ENCODE results near the gene CCR9. TPM values are rescaled to one million over a fixed set of nuclear protein-coding genes. Genes with fewer than 3 reads are reported as not detected.

The CCR9 gene
- total and polyA plus RNA-seq, 2 experiments from 2014 or later: 0.27 to 0.71 TPM

GRCh38 chr3:45868650-45869049 lies 17.7 kb upstream of the CCR9 start:
- Histone ChIP-seq H3K4me1 (ENCODE audit: low read depth) (no peaks in the 10 kb centered on the region), H3K36me3 (no peaks in the 10 kb centered on the region), H3K9me3 (ENCODE audit: low read depth) (no peaks in the 10 kb centered on the region), H3K27ac (no peak overlapping the region), H3K4me3 (no peak overlapping the region), H3K27me3 (no peaks in the 10 kb centered on the region)
- TF ChIP-seq, protein P1, sequence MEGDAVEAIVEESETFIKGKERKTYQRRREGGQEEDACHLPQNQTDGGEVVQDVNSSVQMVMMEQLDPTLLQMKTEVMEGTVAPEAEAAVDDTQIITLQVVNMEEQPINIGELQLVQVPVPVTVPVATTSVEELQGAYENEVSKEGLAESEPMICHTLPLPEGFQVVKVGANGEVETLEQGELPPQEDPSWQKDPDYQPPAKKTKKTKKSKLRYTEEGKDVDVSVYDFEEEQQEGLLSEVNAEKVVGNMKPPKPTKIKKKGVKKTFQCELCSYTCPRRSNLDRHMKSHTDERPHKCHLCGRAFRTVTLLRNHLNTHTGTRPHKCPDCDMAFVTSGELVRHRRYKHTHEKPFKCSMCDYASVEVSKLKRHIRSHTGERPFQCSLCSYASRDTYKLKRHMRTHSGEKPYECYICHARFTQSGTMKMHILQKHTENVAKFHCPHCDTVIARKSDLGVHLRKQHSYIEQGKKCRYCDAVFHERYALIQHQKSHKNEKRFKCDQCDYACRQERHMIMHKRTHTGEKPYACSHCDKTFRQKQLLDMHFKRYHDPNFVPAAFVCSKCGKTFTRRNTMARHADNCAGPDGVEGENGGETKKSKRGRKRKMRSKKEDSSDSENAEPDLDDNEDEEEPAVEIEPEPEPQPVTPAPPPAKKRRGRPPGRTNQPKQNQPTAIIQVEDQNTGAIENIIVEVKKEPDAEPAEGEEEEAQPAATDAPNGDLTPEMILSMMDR (IDR thresholded peaks at IDR 0.05; ENCODE audit: low read depth, low read length): no peak
- DNase-seq (ENCODE audit: low read depth in 1 of 2, low spot score in 1 of 2): no peak

DNA sequence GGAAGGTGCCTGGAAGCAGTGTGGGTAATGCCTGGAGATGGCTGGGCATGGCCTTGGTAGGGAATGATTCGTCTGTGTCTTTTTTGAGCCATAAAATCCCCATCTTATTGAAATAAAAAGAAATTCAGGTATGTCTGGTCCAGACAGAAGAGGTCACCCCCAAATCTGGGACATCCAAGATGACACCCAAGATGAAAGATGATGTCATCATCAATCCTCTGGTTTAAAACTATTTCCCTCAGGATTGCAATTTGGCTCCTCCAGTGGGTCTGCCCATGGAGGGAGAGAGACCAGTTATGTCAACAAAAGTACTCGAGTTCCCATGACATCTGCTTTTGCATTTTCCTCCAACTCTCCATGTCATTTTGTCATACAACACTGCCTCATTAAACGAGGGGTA lies 16.7 kb upstream of the CCR9 start:
- H3K27ac ChIP-seq: no peak overlapping the region
- H3K4me1 ChIP-seq (ENCODE audit: low read depth): no peaks in the 10 kb centered on the region
- TF ChIP-seq, protein P1 (IDR thresholded peaks at IDR 0.05; ENCODE audit: low read depth, low read length): no peak
- no peak for DNase-seq (ENCODE audit: low read depth in 1 of 2, low spot score in 1 of 2)
- no peaks in the 10 kb centered on the region for H3K9me3 ChIP-seq (ENCODE audit: low read depth)
- H3K36me3 ChIP-seq: no peaks in the 10 kb centered on the region
- H3K27me3 ChIP-seq: no peaks in the 10 kb centered on the region
- H3K4me3 ChIP-seq: no peak overlapping the region

DNA sequence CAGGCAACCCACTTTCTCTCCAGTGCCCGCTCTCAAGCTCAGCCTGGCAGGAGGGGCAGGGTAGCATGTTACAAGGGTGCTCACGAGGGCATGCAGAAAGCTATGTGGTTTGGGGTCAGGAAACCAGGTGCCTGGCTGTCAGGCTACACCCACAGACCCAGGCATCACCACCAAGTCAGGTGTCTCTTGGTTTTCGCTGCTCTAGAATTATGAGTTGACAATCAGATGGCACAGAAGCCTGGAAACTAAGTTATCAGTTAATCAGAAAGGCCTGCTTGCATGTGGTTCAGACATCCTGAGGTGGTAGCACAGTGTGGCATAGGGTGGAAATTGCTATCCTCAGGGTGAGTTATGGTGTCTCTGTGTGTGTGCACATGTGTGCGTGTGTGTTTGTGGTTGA lies 16.2 kb upstream of the CCR9 start:
- TF ChIP-seq, protein P1 (IDR thresholded peaks at IDR 0.05; ENCODE audit: low read depth, low read length): no peak
- Histone ChIP-seq H3K27ac (no peak overlapping the region), H3K36me3 (no peaks in the 10 kb centered on the region), H3K27me3 (no peaks in the 10 kb centered on the region), H3K4me1 (ENCODE audit: low read depth) (no peaks in the 10 kb centered on the region), H3K9me3 (ENCODE audit: low read depth) (no peaks in the 10 kb centered on the region), H3K4me3 (no peak overlapping the region)
- DNase-seq (ENCODE audit: low read depth in 1 of 2, low spot score in 1 of 2): no peak

DNA sequence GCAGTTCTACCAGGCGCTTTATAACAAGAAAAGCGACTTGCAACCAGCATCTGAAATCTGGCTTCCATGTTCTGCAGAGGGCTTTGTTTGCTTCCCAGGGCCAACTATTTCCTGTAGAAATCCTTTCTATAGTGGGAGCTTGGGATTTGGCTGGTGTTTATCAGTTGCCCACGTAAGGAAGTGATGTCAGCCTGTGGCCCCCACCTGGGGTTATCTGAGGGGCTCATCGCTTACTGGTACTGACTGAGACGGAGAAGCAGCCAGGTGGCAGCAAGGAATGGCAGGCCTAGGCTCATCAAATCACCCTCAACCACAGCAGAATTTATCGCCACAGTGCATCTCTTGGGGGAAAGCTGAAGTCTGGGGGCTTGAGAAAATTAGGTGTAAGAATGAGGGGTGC lies 14.6 kb upstream of the CCR9 start:
- DNase-seq (ENCODE audit: low read depth in 1 of 2, low spot score in 1 of 2): no peak
- no peaks in the 10 kb centered on the region for H3K36me3 ChIP-seq
- no peaks in the 10 kb centered on the region for H3K27me3 ChIP-seq
- no peaks in the 10 kb centered on the region for H3K9me3 ChIP-seq (ENCODE audit: low read depth)
- TF ChIP-seq, protein P1 (IDR thresholded peaks at IDR 0.05; ENCODE audit: low read depth, low read length): no peak
- H3K4me3 ChIP-seq: no peak overlapping the region
- H3K4me1 ChIP-seq (ENCODE audit: low read depth): no peaks in the 10 kb centered on the region
- H3K27ac ChIP-seq: no peak overlapping the region

- Histone ChIP-seq H3K27me3 (no peaks in the 10 kb centered on the region), H3K4me1 (ENCODE audit: low read depth) (no peaks in the 10 kb centered on the region), H3K36me3 (no peaks in the 10 kb centered on the region), H3K27ac (no peak overlapping the region), H3K9me3 (ENCODE audit: low read depth) (no peaks in the 10 kb centered on the region), H3K4me3 (no peak overlapping the region)
- DNase-seq (ENCODE audit: low read depth in 1 of 2, low spot score in 1 of 2): no peak
- TF ChIP-seq, protein P1 (IDR thresholded peaks at IDR 0.05; ENCODE audit: low read depth, low read length): no peak
These were observed 13.8 kb upstream of the CCR9 start for GRCh38 chr3:45872569-45872968.

- no peaks in the 10 kb centered on the region for H3K4me1 ChIP-seq (ENCODE audit: low read depth)
- TF ChIP-seq, protein P1 (IDR thresholded peaks at IDR 0.05; ENCODE audit: low read depth, low read length): no peak
- no peaks in the 10 kb centered on the region for H3K36me3 ChIP-seq
- DNase-seq (ENCODE audit: low read depth in 1 of 2, low spot score in 1 of 2): no peak
- H3K27ac ChIP-seq: no peak overlapping the region
- no peaks in the 10 kb centered on the region for H3K27me3 ChIP-seq
- no peak overlapping the region for H3K4me3 ChIP-seq
- no peaks in the 10 kb centered on the region for H3K9me3 ChIP-seq (ENCODE audit: low read depth)
These were observed 13.3 kb upstream of the CCR9 start for GRCh38 chr3:45873036-45873435.
